ENCODE results near the gene DRAXIN. TPM values are rescaled to one million over a fixed set of nuclear protein-coding genes. Genes with fewer than 3 reads are reported as not detected.

Gene DRAXIN
- total RNA-seq, 1 donor from 2014 or later, result 0.05 TPM

DNA sequence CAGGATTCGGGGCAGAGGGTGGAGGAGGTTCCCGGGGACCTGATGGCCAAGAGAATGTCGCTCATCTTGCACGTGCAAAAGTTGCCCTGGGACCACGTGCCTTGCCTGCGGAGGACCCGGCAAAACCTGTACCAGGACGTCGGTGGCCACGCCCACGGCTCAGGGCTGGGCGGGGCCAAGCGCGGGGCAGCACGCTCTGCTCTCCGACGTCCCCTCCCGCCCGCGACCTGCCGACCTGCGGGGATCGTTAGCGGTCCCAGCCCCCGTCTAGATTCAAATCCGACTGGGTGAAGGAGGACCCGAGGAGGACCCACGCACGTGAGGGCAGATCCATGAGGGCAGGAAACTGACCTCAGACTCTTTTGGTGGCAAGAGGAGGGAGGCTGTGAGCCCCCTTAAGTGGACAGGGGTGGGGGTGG is 70.5 kb downstream of the DRAXIN start, which contains the start of gene C1orf167:
Gene C1orf167 (plus strand): TSS at position 206 of the 419 bp plus-strand sequence. CDS start 2,208 bp downstream, outside the sequence.
- Histone ChIP-seq H3K27me3 (ENCODE audit: low read depth) (peaks cover 39% of the 10 kb centered on the region), H3K36me3 (no peaks in the 10 kb centered on the region), H3K4me3 (no peak within 1 kb of the TSS), H3K27ac (replicated peaks) (no peak within 1 kb of the TSS), H3K9me3 (replicated peaks) (no peaks in the 10 kb centered on the region), H3K4me1 (peaks cover 8% of the 10 kb centered on the region)
- no peak for TF ChIP-seq CTCF (IDR thresholded peaks at IDR 0.05; ENCODE audit: borderline replicate concordance)
- DNase-seq, result no peak
- intact Hi-C loops (cut with micrococcal nuclease), result no loop called here

GRCh38 chr1:11764115-11764514 is 72.6 kb downstream of the DRAXIN start:
- no peak overlapping the region for H3K4me3 ChIP-seq
- peaks cover 17% of the 10 kb centered on the region for H3K4me1 ChIP-seq
- TF ChIP-seq CTCF (IDR thresholded peaks at IDR 0.05; ENCODE audit: borderline replicate concordance), result no peak
- peaks cover 39% of the 10 kb centered on the region for H3K27me3 ChIP-seq (ENCODE audit: low read depth)
- no peak overlapping the region for H3K27ac ChIP-seq (replicated peaks)
- intact Hi-C loops (cut with micrococcal nuclease), result no loop called here
- no peaks in the 10 kb centered on the region for H3K36me3 ChIP-seq
- no peak for DNase-seq
- no peaks in the 10 kb centered on the region for H3K9me3 ChIP-seq (replicated peaks)

- intact Hi-C loops (cut with micrococcal nuclease), result no loop called here
- Histone ChIP-seq H3K27ac (replicated peaks) (no peak overlapping the region), H3K9me3 (replicated peaks) (no peaks in the 10 kb centered on the region), H3K4me1 (peaks cover 17% of the 10 kb centered on the region), H3K36me3 (no peaks in the 10 kb centered on the region), H3K4me3 (no peak overlapping the region), H3K27me3 (ENCODE audit: low read depth) (peaks cover 39% of the 10 kb centered on the region)
- no peak for DNase-seq
- no peak for TF ChIP-seq CTCF (IDR thresholded peaks at IDR 0.05; ENCODE audit: borderline replicate concordance)
Observed at GRCh38 chr1:11764519-11764918, 73.0 kb downstream of the DRAXIN start.

DNA sequence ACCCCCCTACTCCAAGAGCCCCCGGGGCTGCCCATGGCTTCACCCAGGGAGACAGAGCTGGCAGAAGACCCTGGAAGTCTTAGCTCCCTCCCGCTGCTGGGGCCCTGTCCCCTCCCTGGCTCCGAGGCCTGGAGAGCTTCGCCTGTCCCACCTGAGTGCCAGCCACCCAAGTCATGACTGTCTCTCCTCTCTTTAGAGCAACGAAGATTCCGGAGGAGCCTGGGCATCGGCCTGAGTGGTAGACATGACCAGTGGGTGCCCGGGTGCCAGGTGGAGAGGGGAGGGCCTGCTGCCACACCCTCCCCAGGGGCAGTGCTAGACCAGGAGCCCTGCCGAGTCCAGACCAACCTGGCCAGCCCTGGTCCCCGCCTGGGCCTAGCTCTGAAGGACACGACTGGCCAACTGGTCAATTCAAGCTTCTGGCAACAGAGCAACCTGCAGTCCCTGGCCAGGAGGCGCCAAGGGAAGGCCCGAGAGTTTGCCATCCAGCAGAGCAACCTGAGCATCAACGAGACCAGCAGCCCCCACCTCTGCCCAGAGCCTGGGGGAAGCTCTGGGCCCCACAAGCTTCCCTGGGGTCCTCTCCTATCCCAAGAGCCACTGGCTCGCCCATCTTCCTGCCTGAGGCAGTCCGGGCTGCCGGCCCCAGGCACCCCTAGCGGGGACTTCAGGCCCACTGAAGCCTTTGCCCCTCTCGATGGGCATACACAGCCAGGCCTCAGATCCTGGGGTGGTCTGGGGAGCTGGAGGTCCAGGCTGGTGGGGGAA is 74.3 kb downstream of the DRAXIN start:
- Histone ChIP-seq H3K4me1 (peaks cover 17% of the 10 kb centered on the region), H3K27ac (replicated peaks) (no peak overlapping the region), H3K4me3 (no peak overlapping the region), H3K9me3 (replicated peaks) (no peaks in the 10 kb centered on the region), H3K36me3 (no peaks in the 10 kb centered on the region), H3K27me3 (ENCODE audit: low read depth) (peaks cover 30% of the 10 kb centered on the region)
- no peak for TF ChIP-seq CTCF (IDR thresholded peaks at IDR 0.05; ENCODE audit: borderline replicate concordance)
- intact Hi-C loops (cut with micrococcal nuclease), result no loop called here
- no peak for DNase-seq

DNA sequence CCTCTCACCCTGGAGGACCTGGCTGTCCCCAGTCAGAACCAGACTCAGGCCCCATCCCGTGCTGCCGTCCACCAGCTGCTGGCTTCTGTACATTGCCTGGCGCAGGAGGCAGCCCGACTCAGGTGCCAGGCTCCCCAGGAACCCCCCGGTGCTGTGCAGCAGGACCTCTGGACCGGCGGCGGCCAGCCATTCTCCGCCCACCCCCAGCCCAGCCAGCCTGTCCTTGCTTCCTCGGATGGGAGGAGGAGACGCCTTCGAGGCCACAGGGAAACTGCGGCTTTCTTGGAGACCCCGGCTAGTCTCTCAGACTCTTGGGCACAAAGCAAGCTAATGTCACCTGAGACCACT is 74.9 kb downstream of the DRAXIN start:
- no peak for TF ChIP-seq CTCF (IDR thresholded peaks at IDR 0.05; ENCODE audit: borderline replicate concordance)
- Histone ChIP-seq H3K27ac (replicated peaks) (no peak overlapping the region), H3K9me3 (replicated peaks) (no peaks in the 10 kb centered on the region), H3K36me3 (no peaks in the 10 kb centered on the region), H3K4me1 (peaks cover 17% of the 10 kb centered on the region), H3K4me3 (no peak overlapping the region), H3K27me3 (ENCODE audit: low read depth) (peaks cover 24% of the 10 kb centered on the region)
- DNase-seq, result no peak
- intact Hi-C loops (cut with micrococcal nuclease), result no loop called here
